Suprapubic skin (tissue), 3 donors: Measurements from ENCODE around the gene MAG.

Experiments used
- CTCF ChIP-seq, 2 donors: fragments of 200-600 bp in 1 of 2; fragments of 450-650 bp in 1 of 2; sonication (generic) in 1 of 2; IDR thresholded peaks; one replicate each; pipeline ENCODE4 v1.5.1; 2016 to 2019; ENCODE audit warnings: antibody characterized with exemption in 2 of 2, mild to moderate bottlenecking in 1 of 2, moderate library complexity in 1 of 2
- EP300 ChIP-seq: sonication (generic); formaldehyde crosslinking; IDR thresholded peaks from one replicate; pipeline ENCODE4 v1.6.1; 2017; ENCODE audit warnings: antibody characterized with exemption
- POLR2A ChIP-seq, 2 donors: fragments of 450-650 bp; IDR thresholded peaks; one replicate each; pipeline ENCODE4 v1.6.1; 2017; ENCODE audit warnings: antibody characterized with exemption in 2 of 2, mild to moderate bottlenecking in 2 of 2, moderate library complexity in 2 of 2

GRCh38 chr19:35350591-35350990 lies 58.6 kb downstream of the MAG start:
- TF ChIP-seq CTCF (IDR thresholded peaks at IDR 0.05) (no peak), EP300 (no peak), POLR2A (IDR thresholded peaks at IDR 0.05) (no peak)
